Measurements from ENCODE around the gene MINK1. TPM values are rescaled to one million over a fixed set of nuclear protein-coding genes. Genes with fewer than 3 reads are reported as not detected.

MINK1 gene
- total RNA-seq (2014; rRNA removed; shearing (Covaris generic)) = 10.0 and 20.0 TPM in 2 replicates

GRCh38 chr17:4833178-4833940 lies at the start of gene MINK1:
Gene MINK1 (plus strand): TSS chr17:4833340. CDS start chr17:4833584, 244 bp downstream.
- H3K27ac ChIP-seq = peak within 1 kb of the TSS; percentile 79
- no peaks in the 10 kb centered on the region for H3K9me3 ChIP-seq (replicated peaks)
- H3K36me3 ChIP-seq = peaks cover 5% of the 10 kb centered on the region
- peak within 1 kb of the TSS; percentile 86 for H3K4me3 ChIP-seq
- H3K27me3 ChIP-seq (replicated peaks) = no peaks in the 10 kb centered on the region
- H3K4me1 ChIP-seq (replicated peaks) = peaks cover 18% of the 10 kb centered on the region
- peak; percentile 87 to 96 for DNase-seq (ENCODE audit: low read depth in 1 of 2, low spot score in 2 of 2)

- Histone ChIP-seq H3K27ac (no peak overlapping the region), H3K4me1 (replicated peaks) (peaks cover 12% of the 10 kb centered on the region), H3K36me3 (no peaks in the 10 kb centered on the region), H3K9me3 (replicated peaks) (no peaks in the 10 kb centered on the region; the same call in 1 of the 2 replicates), H3K27me3 (replicated peaks) (no peaks in the 10 kb centered on the region), H3K4me3 (no peak overlapping the region)
- DNase-seq (ENCODE audit: low read depth in 1 of 2, low spot score in 2 of 2) = no peak
Measured at GRCh38 chr17:4785311-4786105, 47.6 kb upstream of the MINK1 start.

DNA sequence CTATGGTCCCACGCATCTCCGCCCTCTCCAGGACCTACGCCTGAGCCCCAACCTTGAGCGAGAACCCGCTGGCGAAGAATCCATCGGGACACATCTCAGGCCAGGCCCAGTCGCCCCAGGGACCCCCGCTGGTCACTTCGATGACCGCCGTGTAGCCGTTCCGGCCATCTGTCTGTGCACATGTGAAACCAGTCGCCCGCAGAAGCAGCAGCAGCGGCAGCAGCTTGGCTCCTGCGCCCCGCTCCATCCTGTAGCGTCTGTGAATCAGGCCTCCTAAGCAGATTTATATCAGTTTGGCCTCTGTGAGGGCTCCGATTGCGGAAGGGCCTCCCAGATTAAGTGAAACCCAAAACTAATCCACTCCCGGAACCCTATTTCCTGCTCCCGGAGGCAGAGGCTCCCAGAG lies 47.0 kb upstream of the MINK1 start, which contains the start of gene VMO1:
Gene VMO1 (minus strand): TSS at position 259 of the 406 bp plus-strand sequence. CDS start 12 bp downstream, at position 247.
- Histone ChIP-seq H3K27me3 (replicated peaks) (no peaks in the 10 kb centered on the region), H3K27ac (no peak within 1 kb of the TSS), H3K4me3 (no peak within 1 kb of the TSS), H3K36me3 (no peaks in the 10 kb centered on the region), H3K9me3 (replicated peaks) (no peaks in the 10 kb centered on the region; the same call in 1 of the 2 replicates), H3K4me1 (replicated peaks) (peaks cover 12% of the 10 kb centered on the region)
- no peak for DNase-seq (ENCODE audit: low read depth in 1 of 2, low spot score in 2 of 2)

- no peaks in the 10 kb centered on the region for H3K36me3 ChIP-seq
- no peak overlapping the region for H3K27ac ChIP-seq
- H3K9me3 ChIP-seq (replicated peaks) = no peaks in the 10 kb centered on the region; the same call in 1 of the 2 replicates
- no peaks in the 10 kb centered on the region for H3K27me3 ChIP-seq (replicated peaks)
- no peak overlapping the region for H3K4me3 ChIP-seq
- H3K4me1 ChIP-seq (replicated peaks) = peaks cover 12% of the 10 kb centered on the region
- DNase-seq (ENCODE audit: low read depth in 1 of 2, low spot score in 2 of 2) = no peak
Measured at GRCh38 chr17:4786516-4786915, 46.6 kb upstream of the MINK1 start.

DNA sequence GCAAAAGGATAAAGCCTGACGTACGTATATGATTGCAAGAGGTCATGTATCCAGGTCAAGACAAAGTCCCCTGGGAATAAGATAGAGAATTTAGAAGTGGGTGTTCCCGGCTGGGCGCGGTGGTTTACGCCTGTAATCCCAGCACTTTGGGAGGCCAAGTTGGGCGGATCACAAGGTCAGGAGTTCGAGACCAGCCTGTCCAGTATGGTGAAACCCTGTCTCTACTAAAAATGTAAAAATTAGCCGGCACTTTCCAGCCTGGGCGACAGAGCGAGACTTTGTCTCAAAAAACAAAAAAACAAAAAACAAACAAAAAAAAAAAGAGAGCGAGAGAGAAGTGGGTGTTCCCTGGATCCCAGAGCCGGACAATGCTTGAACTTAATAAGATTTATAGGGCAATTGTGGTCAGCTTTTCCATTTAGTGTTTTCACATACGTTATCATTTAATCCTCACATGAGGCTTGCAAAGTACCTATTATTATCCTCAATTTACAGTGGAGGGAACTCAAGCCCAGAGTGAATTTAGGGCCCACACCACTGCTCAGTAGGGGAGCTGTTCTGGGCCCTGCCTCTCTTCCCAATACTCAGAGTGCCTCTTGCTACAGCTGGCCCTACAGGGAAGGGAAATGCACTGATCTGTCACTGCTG lies 44.9 kb upstream of the MINK1 start:
- no peaks in the 10 kb centered on the region for H3K36me3 ChIP-seq
- H3K27me3 ChIP-seq (replicated peaks) = no peaks in the 10 kb centered on the region
- no peak overlapping the region for H3K27ac ChIP-seq
- H3K4me1 ChIP-seq (replicated peaks) = peaks cover 12% of the 10 kb centered on the region
- DNase-seq (ENCODE audit: low read depth in 1 of 2, low spot score in 2 of 2) = no peak
- no peaks in the 10 kb centered on the region; the same call in 1 of the 2 replicates for H3K9me3 ChIP-seq (replicated peaks)
- H3K4me3 ChIP-seq = no peak overlapping the region

DNA sequence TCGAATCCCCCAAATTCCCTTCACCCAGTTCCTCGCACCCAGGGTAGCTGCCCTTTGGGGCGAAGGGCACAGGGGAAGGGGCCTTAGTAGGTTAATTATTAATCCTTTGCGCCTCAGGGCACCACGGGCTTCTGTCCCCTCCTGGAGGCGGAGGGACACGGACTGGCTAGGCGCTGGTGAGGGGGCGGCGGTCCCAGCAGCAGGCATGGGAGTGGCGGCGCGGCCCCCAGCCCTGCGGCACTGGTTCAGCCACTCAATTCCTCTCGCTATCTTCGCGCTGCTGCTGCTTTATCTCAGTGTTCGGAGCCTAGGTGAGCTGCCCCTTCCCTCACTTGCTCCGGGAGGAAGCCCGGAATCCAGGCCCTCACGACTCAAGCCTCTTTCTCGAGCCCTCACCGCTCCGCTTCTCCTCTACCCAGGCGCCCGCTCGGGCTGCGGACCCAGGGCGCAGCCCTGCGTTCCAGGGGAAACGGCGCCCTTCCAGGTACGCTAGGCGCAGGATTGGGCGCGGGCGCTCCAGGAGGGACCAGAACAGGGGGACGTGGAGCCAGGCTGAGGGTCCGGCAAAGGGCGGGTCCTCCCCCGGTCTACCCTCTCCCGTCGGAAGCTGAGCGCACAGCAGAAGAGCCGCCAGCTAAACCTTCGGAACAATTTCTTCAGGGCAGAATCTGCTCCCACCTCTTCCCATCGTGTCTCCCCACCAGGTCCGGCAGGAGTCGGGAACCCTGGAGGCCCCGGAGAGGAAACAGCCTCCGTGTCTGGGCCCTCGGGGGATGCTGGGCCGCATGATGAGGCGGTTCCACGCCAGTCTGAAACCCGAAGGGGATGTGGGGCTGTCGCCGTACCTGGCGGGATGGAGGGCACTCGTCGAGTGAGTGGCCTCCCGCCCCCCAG lies 44.1 kb upstream of the MINK1 start, which contains the start of gene GLTPD2:
Gene GLTPD2 (plus strand): TSS at position 158 of the 894 bp plus-strand sequence. CDS start 48 bp downstream, at position 206.
- Histone ChIP-seq H3K4me1 (replicated peaks) (peaks cover 12% of the 10 kb centered on the region), H3K4me3 (peak within 1 kb of the TSS; percentile 59), H3K27me3 (replicated peaks) (no peaks in the 10 kb centered on the region), H3K36me3 (no peaks in the 10 kb centered on the region), H3K27ac (peak within 1 kb of the TSS; percentile 63), H3K9me3 (replicated peaks) (no peaks in the 10 kb centered on the region; the same call in 1 of the 2 replicates)
- DNase-seq (ENCODE audit: low read depth in 1 of 2, low spot score in 2 of 2) = no peak

DNA sequence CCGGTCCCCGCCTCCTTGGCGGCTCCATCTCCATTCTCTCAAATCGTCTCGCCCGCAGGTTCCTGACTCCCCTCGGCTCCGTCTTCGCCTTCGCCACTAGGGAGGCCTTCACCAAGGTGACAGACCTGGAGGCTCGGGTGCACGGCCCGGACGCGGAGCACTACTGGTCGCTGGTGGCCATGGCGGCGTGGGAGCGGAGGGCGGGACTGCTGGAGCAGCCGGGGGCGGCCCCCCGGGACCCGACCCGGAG lies 43.5 kb upstream of the MINK1 start:
- DNase-seq (ENCODE audit: low read depth in 1 of 2, low spot score in 2 of 2) = no peak
- Histone ChIP-seq H3K4me1 (replicated peaks) (peaks cover 12% of the 10 kb centered on the region), H3K9me3 (replicated peaks) (no peaks in the 10 kb centered on the region; the same call in 1 of the 2 replicates), H3K4me3 (peak overlapping the region; percentile 59), H3K27me3 (replicated peaks) (no peaks in the 10 kb centered on the region), H3K36me3 (no peaks in the 10 kb centered on the region), H3K27ac (peak overlapping the region; percentile 63)

DNA sequence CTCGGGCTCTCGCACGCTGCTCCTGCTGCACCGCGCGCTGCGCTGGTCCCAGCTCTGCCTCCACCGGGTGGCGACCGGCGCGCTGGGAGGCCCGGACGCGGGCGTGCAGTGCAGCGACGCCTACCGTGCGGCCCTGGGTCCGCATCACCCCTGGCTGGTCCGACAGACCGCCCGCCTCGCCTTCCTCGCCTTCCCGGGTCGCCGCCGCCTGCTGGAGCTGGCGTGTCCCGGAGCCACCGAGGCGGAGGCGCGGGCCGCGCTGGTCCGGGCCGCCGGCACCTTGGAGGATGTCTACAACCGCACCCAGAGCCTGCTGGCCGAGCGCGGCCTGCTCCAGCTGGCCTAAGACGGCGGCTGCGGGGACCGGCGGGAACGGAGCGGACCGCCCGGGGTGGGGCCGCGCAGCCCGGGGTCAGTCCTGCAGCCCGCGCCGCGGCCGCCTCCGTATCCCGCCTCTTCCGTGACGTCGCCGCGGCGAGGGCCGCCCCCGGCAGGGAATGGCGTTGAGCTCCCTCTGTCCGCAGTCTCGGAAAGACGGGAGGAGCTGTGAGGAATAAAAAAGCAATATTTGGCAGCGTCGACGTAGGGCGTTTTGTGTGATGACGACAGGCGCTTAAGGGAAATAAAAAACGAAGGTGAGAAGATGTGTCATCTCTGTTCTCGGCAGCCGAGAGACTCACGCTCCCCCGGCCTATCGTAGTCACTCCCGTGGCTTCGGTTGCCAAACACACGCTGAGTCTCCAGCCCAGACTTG lies 43.0 kb upstream of the MINK1 start:
- DNase-seq (ENCODE audit: low read depth in 1 of 2, low spot score in 2 of 2) = peak; percentile 89 to 93
- Histone ChIP-seq H3K36me3 (no peaks in the 10 kb centered on the region), H3K4me1 (replicated peaks) (peaks cover 12% of the 10 kb centered on the region), H3K27me3 (replicated peaks) (no peaks in the 10 kb centered on the region), H3K27ac (peak overlapping the region; percentile 63), H3K9me3 (replicated peaks) (no peaks in the 10 kb centered on the region; the same call in 1 of the 2 replicates), H3K4me3 (peak overlapping the region; percentile 59)

DNA sequence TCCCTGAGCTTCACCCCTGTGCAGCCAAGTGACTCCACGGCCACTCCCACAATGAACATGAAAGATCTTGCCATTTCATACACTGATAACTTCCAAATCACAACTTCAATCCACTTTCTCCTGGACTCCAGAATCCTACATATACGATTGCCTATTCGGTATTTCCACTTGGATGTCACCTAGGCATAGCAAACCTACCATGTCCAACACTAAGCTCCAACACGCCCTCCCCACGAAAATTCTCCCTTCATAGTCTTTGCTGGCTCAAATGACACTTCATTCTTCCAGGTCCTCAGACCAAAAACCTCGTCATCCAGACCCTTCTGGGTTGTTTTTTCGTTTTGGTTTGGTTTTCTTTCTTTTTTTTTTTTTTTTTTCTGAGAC lies 42.4 kb upstream of the MINK1 start:
- H3K4me1 ChIP-seq (replicated peaks) = peaks cover 12% of the 10 kb centered on the region
- no peak for DNase-seq (ENCODE audit: low read depth in 1 of 2, low spot score in 2 of 2)
- no peaks in the 10 kb centered on the region; the same call in 1 of the 2 replicates for H3K9me3 ChIP-seq (replicated peaks)
- no peaks in the 10 kb centered on the region for H3K36me3 ChIP-seq
- peak overlapping the region; percentile 59 for H3K4me3 ChIP-seq
- no peak overlapping the region for H3K27ac ChIP-seq
- no peaks in the 10 kb centered on the region for H3K27me3 ChIP-seq (replicated peaks)

DNA sequence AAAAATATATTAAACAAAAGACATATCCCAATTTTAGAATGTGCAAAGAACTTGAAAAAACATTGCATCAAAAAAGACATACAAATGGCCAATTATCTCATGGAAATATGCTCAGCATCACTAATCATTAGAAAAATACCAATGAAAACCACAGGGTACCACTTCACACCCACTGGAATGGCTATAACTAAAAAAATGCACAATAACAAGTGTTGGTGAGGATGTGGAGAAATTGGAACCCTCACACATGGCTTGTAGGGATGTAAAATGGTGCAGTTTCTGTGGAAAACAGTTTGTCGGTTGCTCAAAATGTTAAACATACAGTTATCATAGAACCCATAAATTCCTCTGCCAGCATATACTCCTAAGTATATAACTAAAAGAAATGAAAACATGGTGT lies 38.0 kb upstream of the MINK1 start:
- H3K4me1 ChIP-seq (replicated peaks) = peaks cover 6% of the 10 kb centered on the region
- H3K9me3 ChIP-seq (replicated peaks) = no peaks in the 10 kb centered on the region
- H3K4me3 ChIP-seq = no peak overlapping the region
- no peaks in the 10 kb centered on the region for H3K27me3 ChIP-seq (replicated peaks)
- no peak for DNase-seq (ENCODE audit: low read depth in 1 of 2, low spot score in 2 of 2)
- peaks cover 19% of the 10 kb centered on the region for H3K36me3 ChIP-seq
- H3K27ac ChIP-seq = no peak overlapping the region

DNA sequence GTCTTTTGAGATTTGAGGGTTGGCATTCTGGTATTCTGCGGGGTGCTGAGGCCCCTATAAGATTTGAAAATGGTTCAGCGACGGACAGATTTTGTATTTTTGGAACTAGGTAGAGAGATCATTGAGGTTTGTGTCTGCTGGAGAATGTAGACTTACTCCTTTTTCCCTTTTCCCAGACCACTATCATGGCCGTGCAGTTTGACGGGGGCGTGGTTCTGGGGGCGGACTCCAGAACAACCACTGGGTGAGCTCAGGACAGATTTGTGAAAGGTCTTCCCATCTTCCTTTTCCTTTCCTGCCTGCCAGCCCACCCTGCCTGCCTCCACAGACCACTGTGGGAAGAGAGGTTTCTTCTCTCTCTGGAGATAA lies 36.6 kb upstream of the MINK1 start:
- peaks cover 19% of the 10 kb centered on the region for H3K36me3 ChIP-seq
- peaks cover 6% of the 10 kb centered on the region for H3K4me1 ChIP-seq (replicated peaks)
- H3K27me3 ChIP-seq (replicated peaks) = no peaks in the 10 kb centered on the region
- no peaks in the 10 kb centered on the region for H3K9me3 ChIP-seq (replicated peaks)
- H3K27ac ChIP-seq = peak overlapping the region; percentile 24
- peak in 1 of 2 experiments; percentile 42 for DNase-seq (ENCODE audit: low read depth in 1 of 2, low spot score in 2 of 2)
- H3K4me3 ChIP-seq = peak overlapping the region; percentile 59

- DNase-seq (ENCODE audit: low read depth in 1 of 2, low spot score in 2 of 2) = no peak
- H3K27ac ChIP-seq = no peak overlapping the region
- H3K4me1 ChIP-seq (replicated peaks) = peaks cover 6% of the 10 kb centered on the region
- H3K9me3 ChIP-seq (replicated peaks) = no peaks in the 10 kb centered on the region
- no peak overlapping the region for H3K4me3 ChIP-seq
- H3K36me3 ChIP-seq = peaks cover 19% of the 10 kb centered on the region
- H3K27me3 ChIP-seq (replicated peaks) = no peaks in the 10 kb centered on the region
Measured at GRCh38 chr17:4800462-4801196, 32.5 kb upstream of the MINK1 start.

Data from SJSA1 (cell line).